Measurements from ENCODE around the gene TFEB. TPM values are rescaled to one million over a fixed set of nuclear protein-coding genes. Genes with fewer than 3 reads are reported as not detected.

TFEB gene
- total and polyA plus RNA-seq, 2 of the 8 experiments (the other 6 are each of a cell fraction or from before 2014, with no cell fraction given) = 2.3 to 6.7 TPM

GRCh38 chr6:41728954-41729353 is 6.5 kb downstream of the TFEB start:
- no peak overlapping the region for H2AFZ ChIP-seq (ENCODE audit: low read length)
- DNase-seq (ENCODE audit: low read depth in 1 of 2, low spot score in 2 of 2) = no peak
- no peak overlapping the region for H3K14ac ChIP-seq (ENCODE audit: insufficient read length)
- H3K9ac ChIP-seq (replicated peaks in 1 of 4; ENCODE audit: extremely low read depth in 1 of 4, low read depth in 3 of 4, low read length in 3 of 4) = no peak overlapping the region
- H3K18ac ChIP-seq (ENCODE audit: extremely low read depth, low read length) = no peak overlapping the region
- H2BK12ac ChIP-seq (ENCODE audit: low read depth, low read length) = no peak overlapping the region
- no peaks in the 10 kb centered on the region for H3K79me2 ChIP-seq (ENCODE audit: control insufficient read depth in 1 of 2, insufficient read depth in 2 of 2, low read length in 2 of 2)
- H3K56ac ChIP-seq (replicated peaks; ENCODE audit: insufficient read length, low read depth, low read length) = no peak overlapping the region
- H3K4ac ChIP-seq (replicated peaks; ENCODE audit: insufficient read length, low read depth, low read length) = no peak overlapping the region
- peaks cover 12 to 39% (median 23%) of the 10 kb centered on the region in 4 experiments for H3K4me1 ChIP-seq (replicated peaks in 1 of 4; ENCODE audit: control insufficient read depth in 3 of 4, insufficient read depth in 4 of 4, low read length in 3 of 4)
- peaks cover 6% of the 10 kb centered on the region; the same call in 1 of the 2 replicates for H3K23me2 ChIP-seq (ENCODE audit: low read depth, low read length)
- 0 out of 2 replicates have a peak overlapping the region, but pooled peaks have one; percentile 39 for H2BK5ac ChIP-seq (ENCODE audit: low read depth, low read length)
- no peak overlapping the region for H3K4me2 ChIP-seq (ENCODE audit: insufficient read depth in 1 of 2, low read depth in 2 of 2, low read length in 2 of 2)
- TF ChIP-seq RXRA (IDR thresholded peaks at IDR 0.05; ENCODE audit: insufficient read depth, low read depth, low read length) (0 out of 2 replicates have a peak, but pooled peaks have one; percentile 3), BACH1 (IDR thresholded peaks at IDR 0.05; ENCODE audit: low read length) (no peak), RAD21 (IDR thresholded peaks at IDR 0.05 in 1 of 2, conservative IDR thresholded peaks at IDR 0.05 in 1 of 2; ENCODE audit: low read depth in 2 of 2, low read length in 2 of 2) (no peak), TAF7 (optimal IDR thresholded peaks at IDR 0.05; ENCODE audit: borderline replicate concordance, low read depth, low read length) (no peak), POLR2AphosphoS5 (IDR thresholded peaks at IDR 0.05; ENCODE audit: low read depth, low read length) (no peak)
- H3K23ac ChIP-seq (ENCODE audit: insufficient read length) = no peak overlapping the region
- POLR2A ChIA-PET (ENCODE audit: partially characterized antibody) = interaction anchor here (0.7 kb wide), 1 partner anchor 13 kb away, joined by 3 read pairs; no protein-coding TSS in a partner anchor
- peaks cover 0 to 4% (median 2%) of the 10 kb centered on the region in 4 experiments; a peak in 3 of 7 replicates for H3K27me3 ChIP-seq (replicated peaks in 1 of 4; ENCODE audit: control insufficient read depth in 3 of 4, extremely low read depth in 1 of 4, insufficient read depth in 3 of 4, low read length in 3 of 4)
- no peaks in the 10 kb centered on the region for H3K79me1 ChIP-seq (ENCODE audit: low read depth, low read length)
- no peak overlapping the region for H4K8ac ChIP-seq (ENCODE audit: extremely low read depth, insufficient read depth, low read length)
- H2BK20ac ChIP-seq (ENCODE audit: low read length) = no peak overlapping the region
- FAIRE-seq = no peak
- H2AK5ac ChIP-seq (ENCODE audit: low read depth, low read length) = no peak overlapping the region
- no peak overlapping the region for H4K91ac ChIP-seq (replicated peaks; ENCODE audit: insufficient read length, low read length)
- no peak overlapping the region for H3K27ac ChIP-seq (ENCODE audit: low read depth, low read length)
- H3K4me3 ChIP-seq (ENCODE audit: extremely low read depth in 1 of 4, insufficient read depth in 2 of 4, low read depth in 3 of 4, low read length in 4 of 4) = no peak overlapping the region
- CTCF ChIA-PET (ENCODE audit: partially characterized antibody) = interaction anchor here (0.6 to 3.0 kb wide), 3 partner anchors 13 to 361 kb away, joined by 3 to 15 read pairs (median 4); no protein-coding TSS in a partner anchor
- no peaks in the 10 kb centered on the region for H3K9me3 ChIP-seq (ENCODE audit: insufficient read depth in 2 of 2, low read depth in 1 of 2, low read length in 1 of 2)
- WGBS, 2 experiments (ENCODE audit: extremely low coverage in 1 of 2, insufficient coverage in 1 of 2, insufficient read length in 1 of 2, insufficient replicate concordance in 2 of 2, low coverage in 1 of 2, low lambda C conversion rate in 2 of 2, missing lambda C conversion rate in 1 of 2) = 81% methylated on average over 7 of the region's 7 CpGs; no CpG with 5 or more reads in 1 of the 2 experiments
- no peak overlapping the region for H2BK120ac ChIP-seq (replicated peaks; ENCODE audit: low read depth, low read length)
- H3K36me3 ChIP-seq (ENCODE audit: control insufficient read depth in 2 of 4, insufficient read depth in 4 of 4, low read length in 3 of 4) = no peaks in the 10 kb centered on the region
- H4K20me1 ChIP-seq (replicated peaks in 1 of 2; ENCODE audit: control insufficient read depth in 1 of 2, insufficient read depth in 2 of 2, low read length in 2 of 2) = peaks cover 0 to 2% of the 10 kb centered on the region in 2 experiments
- no peak overlapping the region for H2BK15ac ChIP-seq (ENCODE audit: low read length)
- no peak overlapping the region for H4K5ac ChIP-seq (ENCODE audit: insufficient read length, low read depth, low read length)
